ENCODE data around the gene PBX3. TPM values are rescaled to one million over a fixed set of nuclear protein-coding genes. Genes with fewer than 3 reads are reported as not detected.

Gene PBX3
- total RNA-seq, 1 experiment from 2014 or later, result 46.0 TPM

DNA sequence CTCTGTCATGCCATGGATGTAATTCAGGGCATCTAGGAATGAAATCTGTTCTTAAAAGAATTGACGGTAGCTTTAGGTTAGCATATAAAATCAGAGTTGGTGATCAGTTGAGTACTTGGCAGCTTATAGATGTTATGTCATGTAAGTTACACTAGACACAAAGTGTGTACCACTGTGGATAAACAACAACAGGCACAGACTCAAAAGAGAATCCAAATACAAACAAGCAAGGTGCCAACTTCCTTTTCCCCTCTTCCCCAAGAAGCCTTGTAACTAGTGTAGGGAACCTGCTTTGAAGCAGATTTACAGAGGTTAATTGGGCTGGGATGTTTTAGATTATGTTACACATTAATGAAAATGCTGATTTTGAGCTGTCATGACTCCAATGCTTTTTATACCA is 167.2 kb downstream of the PBX3 start:
- no peak overlapping the region for H4K8ac ChIP-seq (replicated peaks; ENCODE audit: insufficient read length, low read depth, low read length)
- H2BK12ac ChIP-seq (ENCODE audit: insufficient read length, low read depth, low read length), result no peak overlapping the region
- H2AK5ac ChIP-seq (ENCODE audit: insufficient read length, low read length), result no peak overlapping the region
- 0 out of 2 replicates have a peak, but pooled peaks cover 2% of the 10 kb centered on the region for H3K79me2 ChIP-seq (ENCODE audit: insufficient read depth, low read length)
- H2BK20ac ChIP-seq (ENCODE audit: low read depth, low read length, poor library complexity, severe bottlenecking), result no peak overlapping the region
- H3K4me2 ChIP-seq (ENCODE audit: insufficient read depth, insufficient read length, low read length), result no peak overlapping the region
- Mint-ChIP-seq H3K4me1 (peaks cover 19 to 27% of the 10 kb centered on the region in 2 experiments), H3K27ac (peak overlapping the region in 1 of 3 experiments; percentile 50; a peak in 1 of 7 replicates), H3K27me3 (ENCODE audit: low read depth) (no peaks in the 10 kb centered on the region), H3K4me3 (no peak overlapping the region), H3K9me3 (no peaks in the 10 kb centered on the region), H3K36me3 (ENCODE audit: insufficient read depth in 1 of 3, low read depth in 3 of 3) (peaks cover 0 to 11% (median 2%) of the 10 kb centered on the region in 3 experiments; a peak in 3 of 7 replicates)
- no peak overlapping the region for H3K4ac ChIP-seq (ENCODE audit: low read depth, low read length)
- H4K91ac ChIP-seq (ENCODE audit: insufficient read length, low read depth, low read length), result no peak overlapping the region
- no peak overlapping the region for H3T11ph ChIP-seq (ENCODE audit: low read length)
- no peak overlapping the region for H2BK120ac ChIP-seq (ENCODE audit: low read depth, low read length, poor library complexity, severe bottlenecking)
- no CpG with 5 or more reads among the region's 1 CpG for WGBS (ENCODE audit: extremely low coverage, insufficient read length, low lambda C conversion rate)
- H3K9me3 ChIP-seq (ENCODE audit: control insufficient read depth, low read depth, low read length), result no peaks in the 10 kb centered on the region
- H2AFZ ChIP-seq (ENCODE audit: low read length), result no peak overlapping the region
- no peak overlapping the region for H4K5ac ChIP-seq (ENCODE audit: insufficient read length, low read depth, low read length)
- no peak overlapping the region for H3K14ac ChIP-seq (ENCODE audit: insufficient read depth, low read length)
- H3K27me3 ChIP-seq (ENCODE audit: insufficient read depth, low read length), result no peaks in the 10 kb centered on the region
- peak overlapping the region; percentile 46 for H3K27ac ChIP-seq (ENCODE audit: insufficient read length, low read depth, low read length)
- TF ChIP-seq, protein P1, sequence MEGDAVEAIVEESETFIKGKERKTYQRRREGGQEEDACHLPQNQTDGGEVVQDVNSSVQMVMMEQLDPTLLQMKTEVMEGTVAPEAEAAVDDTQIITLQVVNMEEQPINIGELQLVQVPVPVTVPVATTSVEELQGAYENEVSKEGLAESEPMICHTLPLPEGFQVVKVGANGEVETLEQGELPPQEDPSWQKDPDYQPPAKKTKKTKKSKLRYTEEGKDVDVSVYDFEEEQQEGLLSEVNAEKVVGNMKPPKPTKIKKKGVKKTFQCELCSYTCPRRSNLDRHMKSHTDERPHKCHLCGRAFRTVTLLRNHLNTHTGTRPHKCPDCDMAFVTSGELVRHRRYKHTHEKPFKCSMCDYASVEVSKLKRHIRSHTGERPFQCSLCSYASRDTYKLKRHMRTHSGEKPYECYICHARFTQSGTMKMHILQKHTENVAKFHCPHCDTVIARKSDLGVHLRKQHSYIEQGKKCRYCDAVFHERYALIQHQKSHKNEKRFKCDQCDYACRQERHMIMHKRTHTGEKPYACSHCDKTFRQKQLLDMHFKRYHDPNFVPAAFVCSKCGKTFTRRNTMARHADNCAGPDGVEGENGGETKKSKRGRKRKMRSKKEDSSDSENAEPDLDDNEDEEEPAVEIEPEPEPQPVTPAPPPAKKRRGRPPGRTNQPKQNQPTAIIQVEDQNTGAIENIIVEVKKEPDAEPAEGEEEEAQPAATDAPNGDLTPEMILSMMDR (conservative IDR thresholded peaks at IDR 0.05), result no peak
- no peaks in the 10 kb centered on the region for H3K23me2 ChIP-seq (ENCODE audit: insufficient read length, low read depth, low read length, poor library complexity, severe bottlenecking)
- H2BK15ac ChIP-seq (ENCODE audit: low read depth, low read length), result no peak overlapping the region
- no peak for DNase-seq
- H4K20me1 ChIP-seq (ENCODE audit: control insufficient read depth, insufficient read depth, insufficient read length), result no peaks in the 10 kb centered on the region
- no peak overlapping the region for H3K56ac ChIP-seq (ENCODE audit: insufficient read length, low read depth, low read length)
- H2BK5ac ChIP-seq (ENCODE audit: insufficient read length, low read length), result no peak overlapping the region
- no peaks in the 10 kb centered on the region for H3K79me1 ChIP-seq (ENCODE audit: insufficient read depth, low read depth, low read length, poor library complexity, severe bottlenecking)
- H3K18ac ChIP-seq (ENCODE audit: insufficient read length, low read depth, low read length), result no peak overlapping the region
- H3K23ac ChIP-seq (ENCODE audit: insufficient read length, low read depth, low read length), result no peak overlapping the region
- no peaks in the 10 kb centered on the region for H3K4me1 ChIP-seq (ENCODE audit: insufficient read depth, low read length)
- H3K9ac ChIP-seq (ENCODE audit: extremely low read depth, insufficient read length, low read length), result no peak overlapping the region
